Amygdala (tissue), 56 donors: ENCODE measurements around the gene MAB21L3.

Experiments used
- DNase-seq, 56 donors: peaks; one replicate each; lab custom pipeline; 2025; lab: John Stamatoyannopoulos, UW

MAB21L3 gene

GRCh38 chr1:116106646-116107045 is 4.6 kb upstream of the MAB21L3 start:
- DNase-seq: no peak

- no peak for DNase-seq
Measured at GRCh38 chr1:116107371-116107770, 3.8 kb upstream of the MAB21L3 start.

- no peak for DNase-seq
Measured at GRCh38 chr1:116111524-116112021, 374 bp downstream of the MAB21L3 start.

GRCh38 chr1:116112388-116113140 is 1.4 kb downstream of the MAB21L3 start:
- no peak for DNase-seq

GRCh38 chr1:116113615-116114014 is 2.4 kb downstream of the MAB21L3 start:
- no peak for DNase-seq

- no peak for DNase-seq
Measured at GRCh38 chr1:116115476-116116439, 4.6 kb downstream of the MAB21L3 start.

GRCh38 chr1:116118471-116118870 is 7.3 kb downstream of the MAB21L3 start:
- DNase-seq: no peak

- DNase-seq: no peak
Measured at GRCh38 chr1:116119876-116120275, 8.7 kb downstream of the MAB21L3 start.

- no peak for DNase-seq
Measured at GRCh38 chr1:116122955-116123757, 12.0 kb downstream of the MAB21L3 start.

- DNase-seq: no peak
Measured at GRCh38 chr1:116123837-116124533, 12.8 kb downstream of the MAB21L3 start.

GRCh38 chr1:116125758-116126157 is 14.6 kb downstream of the MAB21L3 start:
- no peak for DNase-seq

- no peak for DNase-seq
Measured at GRCh38 chr1:116126281-116126680, 15.1 kb downstream of the MAB21L3 start.

- DNase-seq: no peak
Measured at GRCh38 chr1:116127123-116127847, 16.1 kb downstream of the MAB21L3 start.

- no peak for DNase-seq
Measured at GRCh38 chr1:116127848-116128540, 16.8 kb downstream of the MAB21L3 start.

- no peak for DNase-seq
Measured at GRCh38 chr1:116128664-116129063, 17.5 kb downstream of the MAB21L3 start.

- DNase-seq: no peak
Measured at GRCh38 chr1:116129537-116129936, 18.3 kb downstream of the MAB21L3 start.

GRCh38 chr1:116130356-116130755 is 19.2 kb downstream of the MAB21L3 start:
- no peak for DNase-seq

GRCh38 chr1:116131170-116131569 is 20.0 kb downstream of the MAB21L3 start:
- DNase-seq: no peak
